ENCODE measurements around the gene CLSTN2. TPM values are rescaled to one million over a fixed set of nuclear protein-coding genes. Genes with fewer than 3 reads are reported as not detected.

CLSTN2 gene
- total RNA-seq, 1 donor from 2014 or later = 0.74 TPM

DNA sequence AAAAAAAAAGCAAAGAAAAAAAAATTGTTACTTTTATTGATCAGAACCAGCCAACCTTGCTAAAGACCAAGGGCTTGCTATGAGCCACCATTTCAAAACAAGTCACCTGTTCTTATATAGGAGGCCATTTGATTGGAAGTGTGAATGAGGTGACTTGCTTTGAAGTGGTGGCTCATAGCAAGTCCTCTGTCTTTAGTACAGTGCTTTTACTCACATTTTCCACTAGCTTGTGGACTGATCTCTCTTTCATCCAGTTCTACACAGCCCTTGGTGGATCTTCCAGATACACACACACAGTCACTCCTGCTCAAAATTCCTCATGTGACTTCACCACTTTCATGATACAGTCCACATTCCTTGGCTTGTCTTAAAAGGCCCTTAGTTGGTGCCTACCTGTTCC, 13.5 kb downstream of the CLSTN2 start:
- no peak overlapping the region for H3K4me3 Mint-ChIP-seq (ENCODE audit: unreplicated experiment)

GRCh38 chr3:139948898-139949297, 13.9 kb downstream of the CLSTN2 start:
- no peaks in the 10 kb centered on the region for H3K36me3 Mint-ChIP-seq (ENCODE audit: low read depth, unreplicated experiment)
- no peaks in the 10 kb centered on the region for H3K9me3 Mint-ChIP-seq (ENCODE audit: unreplicated experiment)
- TF ChIP-seq, protein P1, sequence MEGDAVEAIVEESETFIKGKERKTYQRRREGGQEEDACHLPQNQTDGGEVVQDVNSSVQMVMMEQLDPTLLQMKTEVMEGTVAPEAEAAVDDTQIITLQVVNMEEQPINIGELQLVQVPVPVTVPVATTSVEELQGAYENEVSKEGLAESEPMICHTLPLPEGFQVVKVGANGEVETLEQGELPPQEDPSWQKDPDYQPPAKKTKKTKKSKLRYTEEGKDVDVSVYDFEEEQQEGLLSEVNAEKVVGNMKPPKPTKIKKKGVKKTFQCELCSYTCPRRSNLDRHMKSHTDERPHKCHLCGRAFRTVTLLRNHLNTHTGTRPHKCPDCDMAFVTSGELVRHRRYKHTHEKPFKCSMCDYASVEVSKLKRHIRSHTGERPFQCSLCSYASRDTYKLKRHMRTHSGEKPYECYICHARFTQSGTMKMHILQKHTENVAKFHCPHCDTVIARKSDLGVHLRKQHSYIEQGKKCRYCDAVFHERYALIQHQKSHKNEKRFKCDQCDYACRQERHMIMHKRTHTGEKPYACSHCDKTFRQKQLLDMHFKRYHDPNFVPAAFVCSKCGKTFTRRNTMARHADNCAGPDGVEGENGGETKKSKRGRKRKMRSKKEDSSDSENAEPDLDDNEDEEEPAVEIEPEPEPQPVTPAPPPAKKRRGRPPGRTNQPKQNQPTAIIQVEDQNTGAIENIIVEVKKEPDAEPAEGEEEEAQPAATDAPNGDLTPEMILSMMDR (IDR thresholded peaks at IDR 0.05; ENCODE audit: unreplicated experiment) = no peak
- no peak for DNase-seq (ENCODE audit: low spot score)
- no peak overlapping the region for H3K4me3 Mint-ChIP-seq (ENCODE audit: unreplicated experiment)
- no peaks in the 10 kb centered on the region for H3K4me1 Mint-ChIP-seq (ENCODE audit: unreplicated experiment)
- no peak overlapping the region for H3K27ac Mint-ChIP-seq (ENCODE audit: unreplicated experiment)
- peaks cover 2% of the 10 kb centered on the region for H3K27me3 Mint-ChIP-seq (ENCODE audit: unreplicated experiment)

More for the DNA sequence above, 13.5 kb downstream of the CLSTN2 start:
- peaks cover 2% of the 10 kb centered on the region for H3K27me3 Mint-ChIP-seq (ENCODE audit: unreplicated experiment)
- TF ChIP-seq, protein P1 (IDR thresholded peaks at IDR 0.05; ENCODE audit: unreplicated experiment) = no peak
- no peak overlapping the region for H3K27ac Mint-ChIP-seq (ENCODE audit: unreplicated experiment)
- no peaks in the 10 kb centered on the region for H3K4me1 Mint-ChIP-seq (ENCODE audit: unreplicated experiment)
- no peak for DNase-seq (ENCODE audit: low spot score)
- no peaks in the 10 kb centered on the region for H3K9me3 Mint-ChIP-seq (ENCODE audit: unreplicated experiment)
- H3K36me3 Mint-ChIP-seq (ENCODE audit: low read depth, unreplicated experiment) = no peaks in the 10 kb centered on the region

DNA sequence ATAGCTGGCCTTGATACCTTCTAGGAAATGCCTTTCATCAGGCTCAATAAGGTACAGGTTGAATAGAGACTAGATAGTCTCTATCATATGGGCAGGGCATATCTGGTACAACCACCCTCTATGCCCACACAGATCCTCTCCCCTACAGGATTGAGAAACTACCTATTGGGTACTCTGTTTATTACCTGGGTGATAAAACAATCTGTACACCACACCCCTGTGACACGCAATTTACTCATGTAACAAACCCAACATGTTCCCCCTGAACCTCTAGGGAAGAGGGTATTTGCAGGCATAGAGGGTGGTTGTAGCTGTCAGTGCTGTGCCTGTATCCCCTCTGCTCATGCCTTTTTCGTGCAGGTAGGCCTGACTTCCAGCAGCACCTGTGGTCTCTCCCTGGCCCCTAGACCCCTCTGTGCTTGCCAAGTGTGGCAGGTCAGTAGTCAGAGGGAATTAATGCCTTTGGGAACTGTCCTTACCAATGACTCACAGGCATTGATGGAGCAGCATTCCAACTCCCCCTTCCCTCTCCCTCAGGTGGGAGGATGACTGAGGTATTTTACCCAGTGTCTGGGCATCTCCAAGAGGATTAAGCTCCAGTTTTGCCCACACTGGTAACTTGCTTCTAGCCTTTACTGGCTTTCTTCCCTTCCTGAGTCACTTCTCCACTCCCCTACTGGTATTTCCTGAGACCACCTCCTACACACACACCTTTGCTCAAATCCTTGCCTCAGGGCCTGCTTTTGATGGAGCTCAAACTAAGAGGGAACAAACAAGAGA, 18.3 kb downstream of the CLSTN2 start:
- no peaks in the 10 kb centered on the region for H3K36me3 Mint-ChIP-seq (ENCODE audit: low read depth, unreplicated experiment)
- no peaks in the 10 kb centered on the region for H3K9me3 Mint-ChIP-seq (ENCODE audit: unreplicated experiment)
- H3K4me1 Mint-ChIP-seq (ENCODE audit: unreplicated experiment) = no peaks in the 10 kb centered on the region
- H3K27me3 Mint-ChIP-seq (ENCODE audit: unreplicated experiment) = peaks cover 2% of the 10 kb centered on the region
- no peak for DNase-seq (ENCODE audit: low spot score)
- no peak overlapping the region for H3K27ac Mint-ChIP-seq (ENCODE audit: unreplicated experiment)
- H3K4me3 Mint-ChIP-seq (ENCODE audit: unreplicated experiment) = no peak overlapping the region
- TF ChIP-seq, protein P1 (IDR thresholded peaks at IDR 0.05; ENCODE audit: unreplicated experiment) = no peak

DNA sequence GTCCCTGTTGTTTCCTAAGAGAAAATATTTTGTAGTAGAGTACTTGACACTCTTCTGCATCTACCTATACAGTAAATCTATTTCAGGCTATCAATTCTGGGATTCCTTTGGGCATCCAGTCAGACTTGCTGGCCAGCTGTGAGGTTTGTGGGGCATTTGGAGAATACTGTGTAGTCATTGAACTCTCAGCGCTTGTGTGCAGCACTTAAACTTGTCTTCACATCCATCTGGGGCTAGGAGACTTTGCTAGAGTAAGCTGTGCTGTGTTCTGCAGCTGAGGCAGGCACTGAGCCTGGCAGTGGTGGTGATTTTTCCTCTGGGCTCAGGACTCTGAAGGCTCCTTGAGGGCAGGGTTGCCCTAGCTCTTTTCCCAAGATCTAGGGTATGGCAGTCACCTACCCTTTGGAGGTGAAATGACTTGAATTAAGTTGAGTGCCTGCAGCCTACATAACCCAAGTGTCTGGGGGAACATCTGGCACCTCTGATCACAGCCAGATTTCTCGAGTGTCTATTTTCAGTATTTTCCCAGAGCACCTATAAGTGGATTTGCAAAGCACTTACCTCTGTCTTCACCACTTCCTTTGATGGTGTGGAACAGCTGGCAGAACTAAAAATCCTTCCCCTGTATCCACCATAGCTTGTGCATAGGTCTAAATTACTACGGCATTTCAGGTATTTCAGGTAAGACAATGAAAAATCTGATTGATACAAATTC, 19.3 kb downstream of the CLSTN2 start:
- no peak overlapping the region for H3K27ac Mint-ChIP-seq (ENCODE audit: unreplicated experiment)

More for the DNA sequence above, 19.3 kb downstream of the CLSTN2 start:
- DNase-seq (ENCODE audit: low spot score) = no peak
- Mint-ChIP-seq H3K4me1 (ENCODE audit: unreplicated experiment) (no peaks in the 10 kb centered on the region), H3K27me3 (ENCODE audit: unreplicated experiment) (peaks cover 2% of the 10 kb centered on the region), H3K4me3 (ENCODE audit: unreplicated experiment) (no peak overlapping the region), H3K9me3 (ENCODE audit: unreplicated experiment) (no peaks in the 10 kb centered on the region), H3K36me3 (ENCODE audit: low read depth, unreplicated experiment) (no peaks in the 10 kb centered on the region)
- TF ChIP-seq, protein P1 (IDR thresholded peaks at IDR 0.05; ENCODE audit: unreplicated experiment) = no peak
